Left ventricle myocardium inferior (tissue), 1 donor: ENCODE measurements around the gene IPCEF1. TPM values are rescaled to one million over a fixed set of nuclear protein-coding genes. Genes with fewer than 3 reads are reported as not detected.

Experiments
- DNase-seq: peaks from one replicate; pipeline ENCODE4 v3.0.0-alpha.2; 2020
- H3K27ac ChIP-seq: fragments of 200-600 bp; replicated peaks from 2 replicates; pipeline ENCODE4 v1.8.0; 2021
- H3K27me3 ChIP-seq: fragments of 200-600 bp; 2 replicates; pipeline ENCODE4 v1.8.0; 2021; ENCODE audit warnings: low read depth
- H3K36me3 ChIP-seq: fragments of 200-600 bp; 2 replicates; pipeline ENCODE4 v1.8.0; 2021
- H3K4me1 ChIP-seq: fragments of 200-600 bp; 2 replicates; pipeline ENCODE4 v1.8.0; 2021
- H3K4me3 ChIP-seq: fragments of 200-600 bp; 2 replicates; pipeline ENCODE4 v1.8.0; 2021; ENCODE audit warnings: mild to moderate bottlenecking, moderate library complexity
- H3K9me3 ChIP-seq: fragments of 200-600 bp; replicated peaks from 2 replicates; pipeline ENCODE4 v1.8.0; 2021
- intact Hi-C: fragments of 100-400 bp; cut with micrococcal nuclease; formaldehyde crosslinking; loops from one replicate; pipeline ENCODE4 v1.11.0; 2022
- total RNA-seq: library from RNA; stranded (reverse); fragmentation: NEBNext Ultra II Directional; extraction: Animal tissue kit (Norgen Biotek cat#: 25700); gene quantifications from one replicate; pipeline ENCODE4 v1.2.1, GENCODE V29; 2021
- TF ChIP-seq, protein P1 (sequence below): fragments of 200-600 bp; IDR thresholded peaks from 2 replicates; pipeline ENCODE4 v1.8.0; 2021; ENCODE audit warnings: antibody characterized with exemption, mild to moderate bottlenecking, borderline replicate concordance
- donor health status: DM: no; HTN: yes; CAD: no; lungs with severe emphysema.

IPCEF1 gene
- total RNA-seq, 1 donor from 2014 or later, result 1.7 TPM

DNA sequence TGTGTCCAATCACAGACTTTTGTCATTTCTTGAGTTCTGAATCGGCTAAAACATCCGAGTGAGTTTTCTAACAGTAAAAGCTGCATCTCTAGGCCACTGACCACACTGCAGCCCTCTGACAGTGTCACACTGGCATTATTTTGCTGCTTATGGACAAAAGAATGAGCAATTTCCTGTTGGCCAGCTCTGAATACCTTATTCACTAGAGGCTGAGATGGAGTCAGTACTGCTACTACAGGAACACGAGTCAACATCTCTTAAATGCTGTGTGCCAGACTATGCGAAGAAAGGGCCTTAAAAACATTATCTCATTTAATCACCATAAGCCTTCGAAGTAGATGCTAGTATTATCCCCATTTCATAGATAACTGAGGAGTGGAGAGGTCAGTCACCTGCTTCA lies 42.5 kb upstream of the IPCEF1 start:
- no peak for DNase-seq
- Histone ChIP-seq H3K27ac (no peak overlapping the region), H3K36me3 (peaks cover 13% of the 10 kb centered on the region), H3K9me3 (no peaks in the 10 kb centered on the region), H3K4me3 (no peak overlapping the region), H3K27me3 (no peaks in the 10 kb centered on the region), H3K4me1 (peaks cover 9% of the 10 kb centered on the region)
- intact Hi-C loops, result no loop called here
- TF ChIP-seq, protein P1, sequence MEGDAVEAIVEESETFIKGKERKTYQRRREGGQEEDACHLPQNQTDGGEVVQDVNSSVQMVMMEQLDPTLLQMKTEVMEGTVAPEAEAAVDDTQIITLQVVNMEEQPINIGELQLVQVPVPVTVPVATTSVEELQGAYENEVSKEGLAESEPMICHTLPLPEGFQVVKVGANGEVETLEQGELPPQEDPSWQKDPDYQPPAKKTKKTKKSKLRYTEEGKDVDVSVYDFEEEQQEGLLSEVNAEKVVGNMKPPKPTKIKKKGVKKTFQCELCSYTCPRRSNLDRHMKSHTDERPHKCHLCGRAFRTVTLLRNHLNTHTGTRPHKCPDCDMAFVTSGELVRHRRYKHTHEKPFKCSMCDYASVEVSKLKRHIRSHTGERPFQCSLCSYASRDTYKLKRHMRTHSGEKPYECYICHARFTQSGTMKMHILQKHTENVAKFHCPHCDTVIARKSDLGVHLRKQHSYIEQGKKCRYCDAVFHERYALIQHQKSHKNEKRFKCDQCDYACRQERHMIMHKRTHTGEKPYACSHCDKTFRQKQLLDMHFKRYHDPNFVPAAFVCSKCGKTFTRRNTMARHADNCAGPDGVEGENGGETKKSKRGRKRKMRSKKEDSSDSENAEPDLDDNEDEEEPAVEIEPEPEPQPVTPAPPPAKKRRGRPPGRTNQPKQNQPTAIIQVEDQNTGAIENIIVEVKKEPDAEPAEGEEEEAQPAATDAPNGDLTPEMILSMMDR, result no peak

DNA sequence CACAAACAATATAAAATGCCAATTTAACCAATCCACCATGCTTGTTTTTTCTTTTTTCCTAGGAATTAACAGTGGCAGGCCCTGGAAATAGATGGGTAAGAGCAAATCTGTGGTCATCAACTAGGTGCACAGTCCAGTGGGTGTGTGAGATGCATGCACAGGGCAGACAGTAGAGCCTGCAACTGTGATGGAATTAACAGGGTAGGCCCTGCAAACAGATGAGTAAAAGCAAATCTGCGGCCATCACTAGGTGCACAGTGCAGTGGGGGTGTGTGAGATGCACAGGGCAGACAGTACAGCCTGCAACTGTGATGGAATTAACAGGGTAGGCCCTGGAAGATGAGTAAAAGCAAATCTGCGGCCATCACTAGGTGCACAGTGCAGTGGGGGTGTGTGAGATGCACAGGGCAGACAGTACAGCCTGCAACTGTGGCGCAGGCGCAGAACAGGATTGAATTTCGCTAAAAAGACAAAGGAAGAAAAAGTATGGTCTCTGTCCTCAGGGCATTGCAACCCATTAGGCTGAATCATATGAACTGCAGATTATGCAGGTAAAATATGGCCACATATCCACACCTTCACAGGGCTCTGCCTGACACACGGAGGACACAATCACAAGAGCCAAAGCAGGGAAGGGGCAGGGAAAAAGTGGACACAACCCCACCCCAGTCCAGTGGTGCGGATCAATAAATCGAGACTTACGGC lies 41.0 kb upstream of the IPCEF1 start:
- Histone ChIP-seq H3K27ac (no peak overlapping the region), H3K9me3 (no peaks in the 10 kb centered on the region), H3K4me3 (no peak overlapping the region), H3K27me3 (no peaks in the 10 kb centered on the region), H3K4me1 (no peaks in the 10 kb centered on the region), H3K36me3 (peaks cover 13% of the 10 kb centered on the region)
- no peak for DNase-seq
- intact Hi-C loops, result no loop called here
- TF ChIP-seq, protein P1, result no peak

DNA sequence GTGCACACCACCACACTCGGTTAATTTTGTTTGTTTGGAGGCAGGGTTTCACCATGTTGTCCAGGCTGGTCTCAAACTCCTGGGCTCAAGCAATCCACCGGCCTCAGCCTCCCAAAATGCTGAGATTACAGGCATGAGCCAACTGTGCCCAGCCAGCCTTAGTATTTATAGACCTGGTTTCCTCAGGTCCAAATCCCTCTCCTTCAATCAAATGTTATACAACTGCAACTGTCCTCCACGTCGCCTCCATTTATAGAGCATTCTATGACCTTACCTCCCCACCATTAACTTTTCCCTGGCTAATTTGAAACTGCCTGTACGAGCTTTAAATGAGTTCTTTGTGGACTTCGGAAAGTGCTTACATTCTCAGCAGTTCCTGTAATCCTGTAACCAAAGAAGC lies 39.3 kb upstream of the IPCEF1 start:
- intact Hi-C loops, result no loop called here
- TF ChIP-seq, protein P1, result no peak
- H3K9me3 ChIP-seq, result no peaks in the 10 kb centered on the region
- no peak overlapping the region for H3K4me3 ChIP-seq
- H3K27ac ChIP-seq, result no peak overlapping the region
- H3K4me1 ChIP-seq, result no peaks in the 10 kb centered on the region
- no peak for DNase-seq
- H3K27me3 ChIP-seq, result no peaks in the 10 kb centered on the region
- H3K36me3 ChIP-seq, result peaks cover 2% of the 10 kb centered on the region

DNA sequence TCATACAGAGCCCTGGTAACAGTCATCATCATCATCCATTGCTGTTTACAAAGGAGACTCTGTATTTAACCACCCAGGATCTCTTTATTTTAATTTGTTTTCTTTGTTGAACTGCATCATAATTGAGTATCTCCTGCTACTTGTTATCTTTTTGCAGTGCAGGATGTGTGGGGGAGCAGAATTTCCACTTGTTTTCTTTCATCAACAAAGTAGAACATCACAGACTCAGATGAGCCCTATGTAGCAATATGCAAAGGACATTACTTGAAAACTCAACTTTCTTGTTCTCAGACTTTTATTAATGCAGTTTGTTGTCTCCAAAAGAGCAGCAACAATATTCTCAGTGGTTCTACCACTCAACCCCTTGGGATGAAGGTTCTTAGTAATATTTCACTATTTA lies 38.7 kb upstream of the IPCEF1 start:
- Histone ChIP-seq H3K27me3 (no peaks in the 10 kb centered on the region), H3K36me3 (no peaks in the 10 kb centered on the region), H3K27ac (no peak overlapping the region), H3K4me1 (no peaks in the 10 kb centered on the region), H3K4me3 (no peak overlapping the region), H3K9me3 (no peaks in the 10 kb centered on the region)
- intact Hi-C loops, result no loop called here
- TF ChIP-seq, protein P1, result no peak
- no peak for DNase-seq

DNA sequence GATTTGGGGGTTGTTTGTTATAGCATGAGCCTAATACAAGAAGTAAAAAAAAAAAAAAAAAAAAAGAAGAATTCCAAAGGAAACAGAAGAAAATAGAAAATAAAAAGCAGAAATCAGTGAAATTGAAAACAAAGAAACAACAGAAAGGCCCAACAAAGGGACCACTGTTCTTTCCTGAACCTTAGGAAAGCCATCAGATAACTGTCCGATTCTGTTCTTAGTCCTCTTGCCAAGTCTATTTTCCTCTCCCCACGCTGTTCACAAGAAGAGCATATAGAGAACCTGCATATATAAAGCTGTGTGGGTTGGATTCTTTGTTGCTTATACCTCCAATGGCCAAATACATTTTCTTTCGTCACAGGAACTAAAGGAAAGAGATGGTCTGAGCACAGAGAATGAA lies 38.0 kb upstream of the IPCEF1 start:
- no peaks in the 10 kb centered on the region for H3K27me3 ChIP-seq
- DNase-seq, result no peak
- intact Hi-C loops, result no loop called here
- no peak overlapping the region for H3K27ac ChIP-seq
- TF ChIP-seq, protein P1, result no peak
- H3K9me3 ChIP-seq, result peaks cover 7% of the 10 kb centered on the region
- no peaks in the 10 kb centered on the region for H3K4me1 ChIP-seq
- H3K36me3 ChIP-seq, result no peaks in the 10 kb centered on the region
- no peak overlapping the region for H3K4me3 ChIP-seq
